ENCODE results near the gene CARHSP1.

The CARHSP1 gene

DNA sequence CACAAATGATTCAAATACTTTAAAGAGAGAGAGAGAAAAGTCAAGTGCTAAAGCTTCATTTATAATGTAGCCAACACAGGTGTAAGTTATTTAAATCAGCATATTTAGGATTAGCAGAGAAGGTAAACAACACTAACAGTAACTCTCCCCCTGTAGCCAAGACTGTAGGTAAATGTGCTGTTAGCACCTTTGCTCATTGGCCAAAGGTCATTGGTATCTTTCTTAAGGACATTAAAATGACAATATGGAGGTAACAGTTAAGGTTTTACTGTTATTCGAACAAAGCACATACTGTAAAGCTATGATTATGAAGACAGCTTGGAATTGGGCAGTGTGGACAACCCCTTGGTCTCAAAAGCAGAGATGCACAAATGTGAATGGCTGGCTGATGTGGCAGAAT is 42.0 kb upstream of the CARHSP1 start (continued):
- TF ChIP-seq ZNF19 (tag by site-specific recombination; IDR thresholded peaks at IDR 0.05; ENCODE audit: low read depth): no peak
- TF ChIP-seq HOXC10 (CRISPR knock-in tag; IDR thresholded peaks at IDR 0.05): no peak

DNA sequence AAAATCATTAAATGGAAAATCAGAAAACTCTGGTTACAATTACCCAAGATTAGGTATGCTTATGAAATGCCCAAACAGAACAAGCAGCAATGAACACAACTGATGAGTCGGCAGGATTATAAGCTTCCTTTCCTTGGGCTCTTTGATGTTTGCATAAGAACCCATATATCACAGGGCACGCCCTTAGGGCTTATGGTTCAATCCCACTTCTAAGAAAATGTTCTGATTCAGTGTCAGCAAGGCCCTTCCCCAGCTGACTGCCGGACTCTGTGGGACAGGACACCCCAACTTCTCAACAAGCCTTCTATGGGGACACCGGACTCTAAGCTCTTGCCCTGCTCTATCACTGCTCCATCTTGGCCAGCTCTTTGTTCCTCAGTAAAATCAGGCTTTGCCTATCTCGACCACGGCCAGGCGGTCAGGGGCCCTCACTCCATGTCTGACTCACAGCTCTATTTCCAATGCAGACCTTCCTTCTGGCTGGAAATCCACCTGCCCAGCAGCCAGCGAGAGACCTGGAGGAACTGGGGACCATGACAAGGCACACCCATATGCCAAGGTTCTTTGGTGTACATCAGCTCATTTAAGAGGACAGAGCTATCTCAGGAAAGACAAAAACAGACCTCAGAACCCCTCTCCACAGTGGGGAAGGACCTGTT is 40.1 kb upstream of the CARHSP1 start:
- Histone ChIP-seq H3K4me1 (ENCODE audit: control insufficient read depth, insufficient read depth, low read length) (no peaks in the 10 kb centered on the region), H3K4me3 (ENCODE audit: low read depth, low read length) (no peak overlapping the region), H3K27ac (ENCODE audit: extremely low read depth, low read depth, low read length) (no peak overlapping the region), H3K9me3 (ENCODE audit: control insufficient read depth, insufficient read depth, low read depth, low read length) (no peaks in the 10 kb centered on the region), H3K36me3 (ENCODE audit: control insufficient read depth in 2 of 2, insufficient read depth in 1 of 2, low read length in 2 of 2) (peaks cover 31 to 91% of the 10 kb centered on the region in 2 experiments)
- CTCF ChIA-PET: interaction anchor here (1.7 kb wide), 1 partner anchor 99 kb away, joined by 12 read pairs; no protein-coding TSS in a partner anchor
- TF ChIP-seq EGR2 (tag by site-specific recombination; IDR thresholded peaks at IDR 0.05; ENCODE audit: low read depth): no peak
- no peak for TF ChIP-seq ZNF274 (IDR thresholded peaks at IDR 0.05; ENCODE audit: low read length)
- no peak for TF ChIP-seq ZNF274 (tag by site-specific recombination; IDR thresholded peaks at IDR 0.05; ENCODE audit: borderline replicate concordance)
- no peak for TF ChIP-seq SP2 (tag by site-specific recombination; IDR thresholded peaks at IDR 0.05)
- no peak for TF ChIP-seq KLF16 (tag by site-specific recombination; IDR thresholded peaks at IDR 0.05)
- TF ChIP-seq, protein P1, sequence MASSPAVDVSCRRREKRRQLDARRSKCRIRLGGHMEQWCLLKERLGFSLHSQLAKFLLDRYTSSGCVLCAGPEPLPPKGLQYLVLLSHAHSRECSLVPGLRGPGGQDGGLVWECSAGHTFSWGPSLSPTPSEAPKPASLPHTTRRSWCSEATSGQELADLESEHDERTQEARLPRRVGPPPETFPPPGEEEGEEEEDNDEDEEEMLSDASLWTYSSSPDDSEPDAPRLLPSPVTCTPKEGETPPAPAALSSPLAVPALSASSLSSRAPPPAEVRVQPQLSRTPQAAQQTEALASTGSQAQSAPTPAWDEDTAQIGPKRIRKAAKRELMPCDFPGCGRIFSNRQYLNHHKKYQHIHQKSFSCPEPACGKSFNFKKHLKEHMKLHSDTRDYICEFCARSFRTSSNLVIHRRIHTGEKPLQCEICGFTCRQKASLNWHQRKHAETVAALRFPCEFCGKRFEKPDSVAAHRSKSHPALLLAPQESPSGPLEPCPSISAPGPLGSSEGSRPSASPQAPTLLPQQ (tag by site-specific recombination; IDR thresholded peaks at IDR 0.05): no peak
- no peak for TF ChIP-seq ZBTB21 (tag by site-specific recombination; IDR thresholded peaks at IDR 0.05)
- TF ChIP-seq GLI2 (tag by site-specific recombination; IDR thresholded peaks at IDR 0.05; ENCODE audit: borderline replicate concordance, low read depth): no peak
- no peak for TF ChIP-seq ZNF404 (tag by site-specific recombination; IDR thresholded peaks at IDR 0.05)
- no peak for TF ChIP-seq SCRT1 (tag by site-specific recombination; IDR thresholded peaks at IDR 0.05; ENCODE audit: borderline replicate concordance)
- no peak for TF ChIP-seq ZNF266 (tag by site-specific recombination; IDR thresholded peaks at IDR 0.05; ENCODE audit: low read depth)
- no peak for TF ChIP-seq ZNF654 (tag by site-specific recombination; IDR thresholded peaks at IDR 0.05; ENCODE audit: low read depth)
- TF ChIP-seq ZBTB1 (tag by site-specific recombination; IDR thresholded peaks at IDR 0.05): no peak
- TF ChIP-seq BCL11A (tag by site-specific recombination; IDR thresholded peaks at IDR 0.05; ENCODE audit: low read depth): no peak
- TF ChIP-seq RBAK (tag by site-specific recombination; IDR thresholded peaks at IDR 0.05): no peak
- TF ChIP-seq MZF1 (tag by site-specific recombination; IDR thresholded peaks at IDR 0.05; ENCODE audit: borderline replicate concordance): no peak
- TF ChIP-seq ZNF292 (tag by site-specific recombination; IDR thresholded peaks at IDR 0.05; ENCODE audit: borderline replicate concordance, low read depth): no peak
- POLR2A ChIA-PET: no interaction called here

DNA sequence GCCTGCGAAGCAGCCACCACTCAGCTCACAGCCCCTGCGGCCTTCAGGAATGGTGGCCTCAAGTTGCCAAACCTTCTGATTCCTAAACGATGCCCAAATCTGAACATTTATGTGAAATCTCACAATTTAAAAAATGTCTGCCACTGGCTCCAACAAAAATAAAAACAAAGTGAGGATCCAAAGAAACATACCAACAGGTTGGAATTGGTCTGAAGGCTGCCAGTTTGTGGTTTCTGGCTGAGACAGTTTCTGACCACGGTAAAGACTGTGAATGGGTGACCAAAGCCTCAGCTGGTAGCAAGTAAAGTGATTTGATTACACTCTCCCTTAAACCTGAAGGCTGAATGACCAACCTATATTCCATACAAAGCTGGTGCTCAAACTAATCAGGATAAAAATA is 38.3 kb upstream of the CARHSP1 start:
- POLR2A ChIA-PET: no interaction called here
- Histone ChIP-seq H3K9me3 (ENCODE audit: control insufficient read depth, insufficient read depth, low read depth, low read length) (no peaks in the 10 kb centered on the region), H3K27ac (ENCODE audit: extremely low read depth, low read depth, low read length) (no peak overlapping the region), H3K4me3 (ENCODE audit: low read depth, low read length) (no peak overlapping the region), H3K36me3 (ENCODE audit: control insufficient read depth in 2 of 2, insufficient read depth in 1 of 2, low read length in 2 of 2) (peaks cover 31 to 96% of the 10 kb centered on the region in 2 experiments), H3K4me1 (ENCODE audit: control insufficient read depth, insufficient read depth, low read length) (no peaks in the 10 kb centered on the region)
- TF ChIP-seq, protein P2, sequence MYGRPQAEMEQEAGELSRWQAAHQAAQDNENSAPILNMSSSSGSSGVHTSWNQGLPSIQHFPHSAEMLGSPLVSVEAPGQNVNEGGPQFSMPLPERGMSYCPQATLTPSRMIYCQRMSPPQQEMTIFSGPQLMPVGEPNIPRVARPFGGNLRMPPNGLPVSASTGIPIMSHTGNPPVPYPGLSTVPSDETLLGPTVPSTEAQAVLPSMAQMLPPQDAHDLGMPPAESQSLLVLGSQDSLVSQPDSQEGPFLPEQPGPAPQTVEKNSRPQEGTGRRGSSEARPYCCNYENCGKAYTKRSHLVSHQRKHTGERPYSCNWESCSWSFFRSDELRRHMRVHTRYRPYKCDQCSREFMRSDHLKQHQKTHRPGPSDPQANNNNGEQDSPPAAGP (tag by site-specific recombination; IDR thresholded peaks at IDR 0.05): no peak
- no peak for TF ChIP-seq ZNF157 (tag by site-specific recombination; IDR thresholded peaks at IDR 0.05)
- TF ChIP-seq ZNF621 (tag by site-specific recombination; IDR thresholded peaks at IDR 0.05): no peak
- TF ChIP-seq ZNF292 (tag by site-specific recombination; IDR thresholded peaks at IDR 0.05; ENCODE audit: borderline replicate concordance, low read depth): no peak
- no peak for TF ChIP-seq ZNF132 (tag by site-specific recombination; IDR thresholded peaks at IDR 0.05; ENCODE audit: borderline replicate concordance)
- CTCF ChIA-PET: interaction anchor here (0.5 to 1.9 kb wide), 2 partner anchors 38 to 102 kb away, joined by 3 to 18 read pairs; no protein-coding TSS in a partner anchor
